Measurements from ENCODE around the gene ZNF816.

Gene ZNF816

DNA sequence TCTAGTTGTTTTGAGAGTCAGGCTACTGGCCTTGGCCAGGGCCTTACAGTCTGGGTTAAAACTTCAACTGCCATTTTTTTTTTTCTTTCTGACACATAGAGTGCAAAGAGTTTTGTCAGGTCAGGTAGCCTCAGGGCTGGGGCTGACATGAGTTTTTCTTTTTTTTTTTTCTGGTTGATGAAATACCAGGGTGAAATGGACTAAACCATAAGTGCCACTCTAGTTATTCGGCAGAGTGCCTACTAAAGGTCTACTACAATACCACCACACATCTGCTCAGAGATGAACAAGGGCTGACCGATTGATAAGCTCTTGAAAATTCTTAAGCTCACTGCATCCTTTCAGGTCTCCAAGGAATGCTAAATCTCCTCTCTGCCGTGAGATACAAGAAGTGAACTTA, 60.8 kb downstream of the ZNF816 start:
- H3K27me3 ChIP-seq (ENCODE audit: insufficient read depth, low read depth), result no peaks in the 10 kb centered on the region
- H4K20me1 ChIP-seq (ENCODE audit: insufficient read depth), result no peaks in the 10 kb centered on the region
- no peak overlapping the region for H3K27ac ChIP-seq
- no peaks in the 10 kb centered on the region for H3K36me3 ChIP-seq (ENCODE audit: insufficient read depth)
- TF ChIP-seq, protein P1, sequence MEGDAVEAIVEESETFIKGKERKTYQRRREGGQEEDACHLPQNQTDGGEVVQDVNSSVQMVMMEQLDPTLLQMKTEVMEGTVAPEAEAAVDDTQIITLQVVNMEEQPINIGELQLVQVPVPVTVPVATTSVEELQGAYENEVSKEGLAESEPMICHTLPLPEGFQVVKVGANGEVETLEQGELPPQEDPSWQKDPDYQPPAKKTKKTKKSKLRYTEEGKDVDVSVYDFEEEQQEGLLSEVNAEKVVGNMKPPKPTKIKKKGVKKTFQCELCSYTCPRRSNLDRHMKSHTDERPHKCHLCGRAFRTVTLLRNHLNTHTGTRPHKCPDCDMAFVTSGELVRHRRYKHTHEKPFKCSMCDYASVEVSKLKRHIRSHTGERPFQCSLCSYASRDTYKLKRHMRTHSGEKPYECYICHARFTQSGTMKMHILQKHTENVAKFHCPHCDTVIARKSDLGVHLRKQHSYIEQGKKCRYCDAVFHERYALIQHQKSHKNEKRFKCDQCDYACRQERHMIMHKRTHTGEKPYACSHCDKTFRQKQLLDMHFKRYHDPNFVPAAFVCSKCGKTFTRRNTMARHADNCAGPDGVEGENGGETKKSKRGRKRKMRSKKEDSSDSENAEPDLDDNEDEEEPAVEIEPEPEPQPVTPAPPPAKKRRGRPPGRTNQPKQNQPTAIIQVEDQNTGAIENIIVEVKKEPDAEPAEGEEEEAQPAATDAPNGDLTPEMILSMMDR (conservative IDR thresholded peaks at IDR 0.05; ENCODE audit: low read depth, low read length), result no peak
- H3K79me2 ChIP-seq (ENCODE audit: insufficient read depth, low read depth), result no peaks in the 10 kb centered on the region
- no peak overlapping the region for H3K9ac ChIP-seq
- H3K4me1 ChIP-seq (ENCODE audit: low read depth, poor library complexity, severe bottlenecking), result no peaks in the 10 kb centered on the region
- no peak overlapping the region for H3K4me2 ChIP-seq
- no peak overlapping the region for H2AFZ ChIP-seq (ENCODE audit: low read depth)
- no peak overlapping the region for H3K4me3 ChIP-seq (IDR thresholded peaks at IDR 0.05; ENCODE audit: insufficient read depth, low read depth, low read length)
